A549 (cell line): ENCODE results near the gene FSTL4. TPM values are rescaled to one million over a fixed set of nuclear protein-coding genes. Genes with fewer than 3 reads are reported as not detected.

Source experiments
- ATAC-seq, 2 experiments: fragments of 200-7000 bp in 1 of 2; fragments of >200 bp in 1 of 2; cut with Nextera tagmentation in 1 of 2; cut with Tn5 transposase in 1 of 2; 3 replicates each; pipeline versions ENCODE4 v1.8.0 to v1.9.1; 2018 to 2020; ENCODE audit warnings: mild to moderate bottlenecking in 1 of 2, moderate library complexity in 1 of 2
- CTCF ChIA-PET: fragments of 300-600 bp; sonication (Branson Sonifier 250); formaldehyde crosslinking; extraction: SDS; loops from one replicate; lab custom pipeline; 2021; ENCODE audit warnings: antibody characterized with exemption, inconsistent platforms; lab: Yijun Ruan, JAX
- POLR2A ChIA-PET: fragments of 350-600 bp; formaldehyde crosslinking; extraction: SDS; loops from one replicate; lab custom pipeline; 2021; ENCODE audit warnings: antibody characterized with exemption, inconsistent platforms; lab: Yijun Ruan, JAX
- DNase-seq, 2 experiments: peaks; one replicate each; pipeline versions ENCODE4 v3.0.0 to v3.0.0-alpha.2; 2011 to 2016; ENCODE audit warnings: low read depth in 1 of 2, low spot score in 1 of 2
- FAIRE-seq: peaks from 2 replicates; lab custom pipeline; 2011; peaks lifted over from hg19 to GRCh38; lab: Jason Lieb, UNC
- H3K27ac ChIP-seq, 2 experiments: fragments of >200 bp; sonication (Bioruptor Twin); formaldehyde crosslinking; 3 replicates each; pipeline ENCODE4 v1.5.1; 2016 to 2017
- H3K4me1 ChIP-seq: fragments of >200 bp; sonication (Bioruptor Twin); formaldehyde crosslinking; 3 replicates; pipeline ENCODE4 v1.6.1; 2016
- H3K4me2 ChIP-seq: fragments of >200 bp; sonication (Bioruptor Twin); formaldehyde crosslinking; 3 replicates; pipeline ENCODE4 v1.6.1; 2016
- H3K4me3 ChIP-seq: fragments of >200 bp; sonication (Bioruptor Twin); formaldehyde crosslinking; 3 replicates; pipeline ENCODE4 v1.5.1; 2016
- H3K9me3 ChIP-seq: fragments of >200 bp; sonication (Bioruptor Twin); formaldehyde crosslinking; 3 replicates; pipeline ENCODE4 v1.6.1; 2016
- BHLHE40 ChIP-seq: IDR thresholded peaks from 2 replicates; pipeline ENCODE4 v1.6.1; 2012; ENCODE audit warnings: low read depth, low read length, inconsistent platforms
- CEBPB ChIP-seq, 2 experiments: fragments of >200 bp in 1 of 2; sonication (Bioruptor Twin) in 1 of 2; formaldehyde crosslinking in 1 of 2; IDR thresholded peaks; 2 replicates each; pipeline ENCODE4 v1.6.1; 2012 to 2016
- CHD2 ChIP-seq: fragments of 150-350 bp; IDR thresholded peaks from 2 replicates; pipeline ENCODE4 v1.6.1; 2014; ENCODE audit warnings: low read length; ENCODE audit not compliant: partially characterized antibody
- CHD4 ChIP-seq: fragments of 200-600 bp; sonication (generic); IDR thresholded peaks from 2 replicates; pipeline ENCODE4 v1.6.1; 2016; ENCODE audit warnings: antibody characterized with exemption, mild to moderate bottlenecking, borderline replicate concordance
- EP300 ChIP-seq, 2 experiments: fragments of >200 bp; sonication (Bioruptor Twin); formaldehyde crosslinking; IDR thresholded peaks; 2 replicates in 1 of 2; 3 replicates in 1 of 2; pipeline ENCODE4 v1.6.1; 2016 to 2017
- FOSB ChIP-seq: fragments of 250-450 bp; sonication (Bioruptor Pico); IDR thresholded peaks from 2 replicates; pipeline ENCODE4 v1.5.0; 2020; ENCODE audit warnings: mild to moderate bottlenecking, moderate library complexity
- FOSL2 ChIP-seq, 2 experiments: fragments of 450-650 bp in 1 of 2; fragments of >200 bp in 1 of 2; sonication (Bioruptor Twin) in 1 of 2; formaldehyde crosslinking; IDR thresholded peaks; 2 replicates each; pipeline versions ENCODE4 v1.5.0 to v1.6.1; 2016 to 2020; ENCODE audit warnings: mild to moderate bottlenecking in 1 of 2, moderate library complexity in 1 of 2
- GATA3 ChIP-seq: IDR thresholded peaks from 2 replicates; pipeline ENCODE4 v1.6.1; 2012; ENCODE audit warnings: borderline replicate concordance
- HDAC2 ChIP-seq: fragments of 200-600 bp; sonication (generic); IDR thresholded peaks from 2 replicates; pipeline ENCODE4 v1.6.1; 2016
- HOXB13 ChIP-seq: fragments of 250-450 bp; sonication (Bioruptor Pico); IDR thresholded peaks from 2 replicates; pipeline ENCODE4 v1.5.0; 2020; ENCODE audit warnings: low read depth, mild to moderate bottlenecking, moderate library complexity
- JUN ChIP-seq, 2 experiments: fragments of >200 bp; sonication (Bioruptor Twin); formaldehyde crosslinking; IDR thresholded peaks; 2 replicates in 1 of 2; 3 replicates in 1 of 2; pipeline ENCODE4 v1.6.1; 2016 to 2017
- JUNB ChIP-seq: fragments of >200 bp; sonication (Bioruptor Twin); formaldehyde crosslinking; IDR thresholded peaks from 2 replicates; pipeline ENCODE4 v1.6.1; 2016
- MAFK ChIP-seq: fragments of 450-650 bp; IDR thresholded peaks from 2 replicates; pipeline ENCODE4 v1.6.1; 2014; ENCODE audit not compliant: partially characterized antibody
- MAZ ChIP-seq: fragments of 150-350 bp; IDR thresholded peaks from 2 replicates; pipeline ENCODE4 v1.6.1; 2014; ENCODE audit warnings: antibody characterized with exemption, low read depth, low read length, borderline replicate concordance
- MYC ChIP-seq: IDR thresholded peaks from 2 replicates; pipeline ENCODE4 v1.6.1; 2012; ENCODE audit warnings: mild to moderate bottlenecking, inconsistent platforms, low read length, improper control_type of control experiment, borderline replicate concordance
- PHF8 ChIP-seq: fragments of 200-600 bp; sonication (generic); IDR thresholded peaks from 2 replicates; pipeline ENCODE4 v1.6.1; 2016; ENCODE audit warnings: low read depth, mild to moderate bottlenecking, antibody characterized with exemption, moderate library complexity, borderline replicate concordance
- POLR2A ChIP-seq: IDR thresholded peaks from 2 replicates; pipeline ENCODE4 v1.6.1; 2012; ENCODE audit warnings: mild to moderate bottlenecking, low read length
- POLR2AphosphoS2 ChIP-seq: conservative IDR thresholded peaks from 2 replicates; pipeline ENCODE4 v1.6.1; 2012; ENCODE audit warnings: low read length, improper control_type of control experiment, inconsistent platforms
- RFX5 ChIP-seq: fragments of 450-650 bp; IDR thresholded peaks from 2 replicates; pipeline ENCODE4 v1.7.1; 2014; ENCODE audit warnings: antibody characterized with exemption, mild to moderate bottlenecking, moderate library complexity
- SMC3 ChIP-seq: fragments of >200 bp; sonication (Bioruptor Twin); formaldehyde crosslinking; IDR thresholded peaks from 3 replicates; pipeline ENCODE4 v1.6.1; 2018; ENCODE audit warnings: inconsistent platforms
- ZC3H11A ChIP-seq: fragments of 450-650 bp; IDR thresholded peaks from 2 replicates; pipeline ENCODE4 v1.6.1; 2014; ENCODE audit warnings: antibody characterized with exemption, mild to moderate bottlenecking
- ZNF302 ChIP-seq: fragments of 250-450 bp; sonication (Bioruptor Pico); IDR thresholded peaks from 2 replicates; pipeline ENCODE4 v1.9.0; 2021; ENCODE audit warnings: inconsistent platforms, mild to moderate bottlenecking, moderate library complexity
- WGBS: methylation state at CpG from one replicate; pipeline ENCODE4 v1.1.6; 2017; ENCODE audit errors: missing lambda C conversion rate; 5-methylcytosine and 5-hydroxymethylcytosine counted together
- polyA plus RNA-seq, 4 experiments: library from polyadenylated mRNA; depleted of rRNA in 3 of 4; stranded (reverse); fragments of >200 nt; fragmentation: RNase III in 1 of 4; extraction: RNeasy Plus Mini Kit Qiagen cat#74134 plus additional on column Dnase treatment in 1 of 4; gene quantifications; 2 replicates in 3 of 4; 3 replicates in 1 of 4; pipeline ENCODE4 v1.2.3, GENCODE V29; 2011 to 2017
- TF ChIP-seq, protein P1 (sequence below): fragments of >200 bp; sonication (Bioruptor Twin); formaldehyde crosslinking; IDR thresholded peaks from 3 replicates; pipeline ENCODE4 v1.5.1; 2016
- TF ChIP-seq, protein P2 (sequence below): IDR thresholded peaks from 2 replicates; pipeline ENCODE4 v1.6.1; 2012
- TF ChIP-seq, protein P3 (sequence below): fragments of 450-650 bp; IDR thresholded peaks from 2 replicates; pipeline ENCODE4 v1.6.1; 2014; ENCODE audit warnings: antibody characterized with exemption

FSTL4 gene
- polyA plus RNA-seq, 2 of the 4 experiments (the other 2 are of a cell fraction): 1.6 to 1.8 TPM

DNA sequence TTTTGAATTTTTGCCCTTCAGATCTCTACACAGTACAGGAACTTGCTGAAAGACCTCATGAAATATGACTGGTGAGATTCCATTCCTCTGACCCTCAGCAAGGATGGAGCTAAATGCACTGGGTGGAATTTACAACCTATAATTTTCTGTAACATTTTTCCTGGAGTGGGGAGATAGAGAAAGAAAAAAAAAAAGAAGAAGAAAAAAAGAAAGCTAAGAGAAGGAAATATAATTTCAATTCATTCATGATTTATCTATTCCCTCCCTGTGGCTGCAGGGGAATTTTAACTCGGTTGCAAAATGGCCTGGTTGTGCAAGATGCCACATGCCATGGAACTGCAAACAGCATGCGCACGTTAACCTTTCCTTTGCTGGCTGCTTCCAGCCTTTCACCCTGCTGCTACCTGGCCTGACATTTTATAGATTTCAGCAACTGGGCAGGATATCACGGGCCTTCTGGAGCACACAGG is 155.4 kb downstream of the FSTL4 start:
- ATAC-seq (peak in 1 of 2 experiments; percentile 40; a peak in 2 of 6 replicates), DNase-seq (no peak)
- H3K9me3 ChIP-seq: no peaks in the 10 kb centered on the region
- H3K4me2 ChIP-seq: peak overlapping the region; percentile 38; the same call in 2 of the 3 replicates
- H3K27ac ChIP-seq: no peak overlapping the region
- H3K4me3 ChIP-seq: no peak overlapping the region
- TF ChIP-seq ZC3H11A (no peak), EP300 (IDR thresholded peaks at IDR 0.05) (no peak), CEBPB (IDR thresholded peaks at IDR 0.05) (peak; percentile 60 to 72; a peak in 3 of 4 replicates), RFX5 (no peak)
- TF ChIP-seq, all 56 proteins: peak for 1
- ChIA-PET CTCF (interaction anchor here (1.2 to 3.7 kb wide), 2 partner anchors 33 to 51 kb away, joined by 3 to 13 read pairs; no protein-coding TSS in a partner anchor), POLR2A (no interaction called here)
- no peak for FAIRE-seq
- 40% methylated on average over 4 of the region's 4 CpGs for WGBS
- peaks cover 10% of the 10 kb centered on the region; the same call in 2 of the 3 replicates for H3K4me1 ChIP-seq

DNA sequence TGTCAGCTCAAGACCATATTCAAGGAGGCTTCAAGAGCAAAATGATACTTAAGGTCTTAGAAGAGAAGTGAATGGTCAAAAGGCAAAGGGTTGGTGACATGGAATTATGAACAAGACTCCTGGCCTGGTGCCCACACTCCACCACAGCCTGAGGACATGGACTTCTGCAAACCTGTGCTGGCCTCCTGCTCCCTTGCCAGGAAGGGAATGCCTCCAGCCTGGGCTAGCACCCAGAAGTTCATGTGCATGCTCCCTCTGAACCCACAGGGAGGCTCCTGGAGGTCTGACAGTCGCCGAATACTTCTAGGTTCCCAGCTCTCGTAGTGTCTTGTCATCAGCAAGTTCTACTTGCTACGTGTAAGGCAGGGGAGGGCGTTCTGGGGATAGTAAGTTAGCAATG is 156.7 kb downstream of the FSTL4 start:
- H3K27ac ChIP-seq: no peak overlapping the region
- no peak overlapping the region for H3K4me2 ChIP-seq
- FAIRE-seq (no peak), DNase-seq (no peak), ATAC-seq (no peak)
- no peak for TF ChIP-seq CHD2
- no peak for TF ChIP-seq SMC3
- no peak for TF ChIP-seq MAFK
- no peak for TF ChIP-seq JUNB
- TF ChIP-seq FOSB (CRISPR knock-in tag): no peak
- TF ChIP-seq RFX5: no peak
- TF ChIP-seq HOXB13: no peak
- no peak for TF ChIP-seq JUN (IDR thresholded peaks at IDR 0.05)
- TF ChIP-seq EP300 (IDR thresholded peaks at IDR 0.05): no peak
- no peak for TF ChIP-seq MAZ
- WGBS: 59% methylated on average over 5 of the region's 5 CpGs
- ChIA-PET POLR2A (no interaction called here), CTCF (interaction anchor here (0.8 to 3.7 kb wide), 2 partner anchors 8 to 32 kb away, joined by 3 to 13 read pairs; no protein-coding TSS in a partner anchor)
- no peak overlapping the region for H3K4me3 ChIP-seq
- peaks cover 10% of the 10 kb centered on the region; the same call in 2 of the 3 replicates for H3K4me1 ChIP-seq
- no peaks in the 10 kb centered on the region for H3K9me3 ChIP-seq

DNA sequence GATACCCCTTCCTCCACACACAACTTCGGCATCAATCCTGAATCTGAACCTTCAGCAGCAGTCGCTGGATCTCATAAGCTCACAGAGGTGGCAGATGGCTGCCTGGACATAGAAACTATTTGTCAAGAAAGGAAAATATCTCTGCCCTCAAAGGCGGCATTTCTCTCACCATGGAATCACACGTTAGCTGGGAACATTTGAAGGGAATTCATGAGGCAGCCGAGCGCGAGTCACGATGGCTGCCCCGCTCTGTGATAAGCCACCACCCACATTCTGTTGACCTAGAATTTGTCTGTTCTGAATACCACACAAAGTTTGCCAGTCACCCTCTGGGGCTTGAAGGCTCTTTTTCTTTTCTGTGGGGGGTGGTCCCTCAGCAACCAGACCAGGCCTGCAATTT is 157.9 kb downstream of the FSTL4 start:
- Histone ChIP-seq H3K4me3 (no peak overlapping the region), H3K9me3 (no peaks in the 10 kb centered on the region), H3K27ac (no peak overlapping the region), H3K4me1 (peaks cover 10% of the 10 kb centered on the region; the same call in 2 of the 3 replicates), H3K4me2 (no peak overlapping the region)
- no peak for TF ChIP-seq GATA3
- TF ChIP-seq FOSL2 (IDR thresholded peaks at IDR 0.05): no peak
- TF ChIP-seq FOSL2 (CRISPR knock-in tag; IDR thresholded peaks at IDR 0.05): no peak
- no peak for TF ChIP-seq POLR2A
- TF ChIP-seq, protein P1, sequence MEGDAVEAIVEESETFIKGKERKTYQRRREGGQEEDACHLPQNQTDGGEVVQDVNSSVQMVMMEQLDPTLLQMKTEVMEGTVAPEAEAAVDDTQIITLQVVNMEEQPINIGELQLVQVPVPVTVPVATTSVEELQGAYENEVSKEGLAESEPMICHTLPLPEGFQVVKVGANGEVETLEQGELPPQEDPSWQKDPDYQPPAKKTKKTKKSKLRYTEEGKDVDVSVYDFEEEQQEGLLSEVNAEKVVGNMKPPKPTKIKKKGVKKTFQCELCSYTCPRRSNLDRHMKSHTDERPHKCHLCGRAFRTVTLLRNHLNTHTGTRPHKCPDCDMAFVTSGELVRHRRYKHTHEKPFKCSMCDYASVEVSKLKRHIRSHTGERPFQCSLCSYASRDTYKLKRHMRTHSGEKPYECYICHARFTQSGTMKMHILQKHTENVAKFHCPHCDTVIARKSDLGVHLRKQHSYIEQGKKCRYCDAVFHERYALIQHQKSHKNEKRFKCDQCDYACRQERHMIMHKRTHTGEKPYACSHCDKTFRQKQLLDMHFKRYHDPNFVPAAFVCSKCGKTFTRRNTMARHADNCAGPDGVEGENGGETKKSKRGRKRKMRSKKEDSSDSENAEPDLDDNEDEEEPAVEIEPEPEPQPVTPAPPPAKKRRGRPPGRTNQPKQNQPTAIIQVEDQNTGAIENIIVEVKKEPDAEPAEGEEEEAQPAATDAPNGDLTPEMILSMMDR: no peak
- no peak for TF ChIP-seq SMC3
- no peak for TF ChIP-seq BHLHE40
- CTCF ChIA-PET: interaction anchor here (0.7 to 1.4 kb wide), 2 partner anchors 29 to 33 kb away, joined by 3 to 4 read pairs; no protein-coding TSS in a partner anchor
- DNase-seq (no peak), ATAC-seq (no peak), FAIRE-seq (no peak)
- POLR2A ChIA-PET: no interaction called here
- 85% methylated on average over 9 of the region's 9 CpGs for WGBS

DNA sequence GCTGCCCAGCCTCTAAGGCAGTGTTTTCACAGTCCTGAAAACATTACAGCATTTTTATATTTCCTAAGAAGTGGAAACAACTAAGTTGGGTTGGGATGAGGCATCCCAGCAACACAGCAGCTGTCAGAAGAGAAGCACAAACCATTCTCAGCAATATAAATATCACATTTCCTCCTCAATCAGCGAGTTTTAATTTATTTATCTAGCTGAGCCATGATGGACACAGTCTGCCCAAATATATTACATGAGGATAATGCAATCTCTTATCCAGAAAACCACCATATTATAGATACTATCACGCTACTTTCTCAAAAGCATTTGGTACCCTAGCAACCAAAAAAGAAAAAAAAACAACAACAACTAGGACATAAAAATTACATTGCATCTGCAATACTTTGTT is 158.5 kb downstream of the FSTL4 start:
- ChIA-PET POLR2A (no interaction called here), CTCF (interaction anchor here (0.7 to 1.4 kb wide), 2 partner anchors 28 to 32 kb away, joined by 3 to 4 read pairs; no protein-coding TSS in a partner anchor)
- Histone ChIP-seq H3K4me2 (no peak overlapping the region), H3K9me3 (no peaks in the 10 kb centered on the region), H3K4me1 (peaks cover 10% of the 10 kb centered on the region; the same call in 2 of the 3 replicates), H3K27ac (no peak overlapping the region), H3K4me3 (no peak overlapping the region)
- WGBS: 34% methylated on average over 2 of the region's 2 CpGs
- DNase-seq (no peak), FAIRE-seq (no peak), ATAC-seq (no peak)
- TF ChIP-seq HDAC2 (no peak), CHD2 (no peak), GATA3 (no peak), POLR2AphosphoS2 (no peak), CHD4 (no peak), ZNF302 (CRISPR knock-in tag) (no peak), EP300 (IDR thresholded peaks at IDR 0.05) (no peak), ZC3H11A (no peak), MYC (no peak), SMC3 (no peak), PHF8 (no peak)
- TF ChIP-seq, protein P2, sequence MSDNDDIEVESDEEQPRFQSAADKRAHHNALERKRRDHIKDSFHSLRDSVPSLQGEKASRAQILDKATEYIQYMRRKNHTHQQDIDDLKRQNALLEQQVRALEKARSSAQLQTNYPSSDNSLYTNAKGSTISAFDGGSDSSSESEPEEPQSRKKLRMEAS: no peak
- TF ChIP-seq, protein P3, sequence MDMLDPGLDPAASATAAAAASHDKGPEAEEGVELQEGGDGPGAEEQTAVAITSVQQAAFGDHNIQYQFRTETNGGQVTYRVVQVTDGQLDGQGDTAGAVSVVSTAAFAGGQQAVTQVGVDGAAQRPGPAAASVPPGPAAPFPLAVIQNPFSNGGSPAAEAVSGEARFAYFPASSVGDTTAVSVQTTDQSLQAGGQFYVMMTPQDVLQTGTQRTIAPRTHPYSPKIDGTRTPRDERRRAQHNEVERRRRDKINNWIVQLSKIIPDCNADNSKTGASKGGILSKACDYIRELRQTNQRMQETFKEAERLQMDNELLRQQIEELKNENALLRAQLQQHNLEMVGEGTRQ: no peak
